ENCODE data around the gene PPTC7. TPM values are rescaled to one million over a fixed set of nuclear protein-coding genes. Genes with fewer than 3 reads are reported as not detected.

The PPTC7 gene
- total and polyA plus RNA-seq, 2 of the 13 experiments (the other 11 are each of a cell fraction or from before 2014, with no cell fraction given), result 4.8 to 12.3 TPM

DNA sequence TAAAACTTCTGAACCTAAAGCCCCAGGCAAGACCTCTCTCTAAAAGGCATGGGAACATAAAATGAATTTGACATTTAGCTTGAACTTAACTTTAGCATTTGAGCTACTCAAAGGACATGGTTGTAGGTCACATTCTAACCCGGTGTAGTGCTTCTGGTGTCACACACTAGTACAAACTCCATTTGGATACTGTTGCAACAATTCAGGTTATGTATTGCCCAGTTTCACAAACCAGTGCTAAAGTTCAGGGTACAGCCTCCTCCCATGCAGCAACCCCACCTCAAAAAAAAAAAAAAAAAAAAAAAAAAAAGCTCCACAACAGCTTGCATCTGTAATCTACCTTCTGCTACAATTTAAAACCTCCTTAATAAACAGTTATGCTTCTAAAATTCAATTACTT, 7.8 kb downstream of the PPTC7 start (continued):
- TF ChIP-seq, protein P1, sequence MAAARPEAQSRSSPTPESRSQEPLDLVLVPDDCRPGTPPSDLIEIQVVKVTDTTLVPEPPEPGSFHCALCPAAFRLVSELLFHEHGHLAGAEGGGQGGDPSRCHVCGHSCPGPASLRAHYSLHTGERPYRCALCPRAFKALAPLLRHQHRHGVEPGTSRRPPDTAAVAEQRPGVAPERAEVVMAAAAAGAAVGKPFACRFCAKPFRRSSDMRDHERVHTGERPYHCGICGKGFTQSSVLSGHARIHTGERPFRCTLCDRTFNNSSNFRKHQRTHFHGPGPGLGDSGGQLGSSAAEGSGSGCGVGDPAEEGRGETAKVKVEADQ (CRISPR knock-in tag; IDR thresholded peaks at IDR 0.05; ENCODE audit: borderline replicate concordance), result 0 out of 2 replicates have a peak, but pooled peaks have one; percentile 57
- peak; percentile 69 for TF ChIP-seq HOXA3 (CRISPR knock-in tag; IDR thresholded peaks at IDR 0.05)
- peak; percentile 52; the same call in 1 of the 2 replicates for TF ChIP-seq ZMYM4 (CRISPR knock-in tag; IDR thresholded peaks at IDR 0.05)
- TF ChIP-seq, protein P2, sequence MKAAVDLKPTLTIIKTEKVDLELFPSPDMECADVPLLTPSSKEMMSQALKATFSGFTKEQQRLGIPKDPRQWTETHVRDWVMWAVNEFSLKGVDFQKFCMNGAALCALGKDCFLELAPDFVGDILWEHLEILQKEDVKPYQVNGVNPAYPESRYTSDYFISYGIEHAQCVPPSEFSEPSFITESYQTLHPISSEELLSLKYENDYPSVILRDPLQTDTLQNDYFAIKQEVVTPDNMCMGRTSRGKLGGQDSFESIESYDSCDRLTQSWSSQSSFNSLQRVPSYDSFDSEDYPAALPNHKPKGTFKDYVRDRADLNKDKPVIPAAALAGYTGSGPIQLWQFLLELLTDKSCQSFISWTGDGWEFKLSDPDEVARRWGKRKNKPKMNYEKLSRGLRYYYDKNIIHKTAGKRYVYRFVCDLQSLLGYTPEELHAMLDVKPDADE (CRISPR knock-in tag; IDR thresholded peaks at IDR 0.05), result no peak
- TF ChIP-seq JUNB (CRISPR knock-in tag; IDR thresholded peaks at IDR 0.05; ENCODE audit: borderline replicate concordance), result no peak
- no peak for TF ChIP-seq PRMT3 (CRISPR knock-in tag; IDR thresholded peaks at IDR 0.05; ENCODE audit: borderline replicate concordance, low read depth)
- no peak for TF ChIP-seq ZNF234 (CRISPR knock-in tag; conservative IDR thresholded peaks at IDR 0.05)
- 0 out of 2 replicates have a peak, but pooled peaks have one; percentile 24 for TF ChIP-seq ZNF205 (CRISPR knock-in tag; IDR thresholded peaks at IDR 0.05)
- TF ChIP-seq, protein P3, sequence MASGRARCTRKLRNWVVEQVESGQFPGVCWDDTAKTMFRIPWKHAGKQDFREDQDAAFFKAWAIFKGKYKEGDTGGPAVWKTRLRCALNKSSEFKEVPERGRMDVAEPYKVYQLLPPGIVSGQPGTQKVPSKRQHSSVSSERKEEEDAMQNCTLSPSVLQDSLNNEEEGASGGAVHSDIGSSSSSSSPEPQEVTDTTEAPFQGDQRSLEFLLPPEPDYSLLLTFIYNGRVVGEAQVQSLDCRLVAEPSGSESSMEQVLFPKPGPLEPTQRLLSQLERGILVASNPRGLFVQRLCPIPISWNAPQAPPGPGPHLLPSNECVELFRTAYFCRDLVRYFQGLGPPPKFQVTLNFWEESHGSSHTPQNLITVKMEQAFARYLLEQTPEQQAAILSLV (CRISPR knock-in tag; IDR thresholded peaks at IDR 0.05; ENCODE audit: borderline replicate concordance), result no peak
- TF ChIP-seq, protein P4, sequence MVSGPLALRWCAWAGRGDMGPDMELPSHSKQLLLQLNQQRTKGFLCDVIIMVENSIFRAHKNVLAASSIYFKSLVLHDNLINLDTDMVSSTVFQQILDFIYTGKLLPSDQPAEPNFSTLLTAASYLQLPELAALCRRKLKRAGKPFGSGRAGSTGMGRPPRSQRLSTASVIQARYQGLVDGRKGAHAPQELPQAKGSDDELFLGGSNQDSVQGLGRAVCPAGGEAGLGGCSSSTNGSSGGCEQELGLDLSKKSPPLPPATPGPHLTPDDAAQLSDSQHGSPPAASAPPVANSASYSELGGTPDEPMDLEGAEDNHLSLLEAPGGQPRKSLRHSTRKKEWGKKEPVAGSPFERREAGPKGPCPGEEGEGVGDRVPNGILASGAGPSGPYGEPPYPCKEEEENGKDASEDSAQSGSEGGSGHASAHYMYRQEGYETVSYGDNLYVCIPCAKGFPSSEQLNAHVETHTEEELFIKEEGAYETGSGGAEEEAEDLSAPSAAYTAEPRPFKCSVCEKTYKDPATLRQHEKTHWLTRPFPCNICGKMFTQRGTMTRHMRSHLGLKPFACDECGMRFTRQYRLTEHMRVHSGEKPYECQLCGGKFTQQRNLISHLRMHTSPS (CRISPR knock-in tag; IDR thresholded peaks at IDR 0.05; ENCODE audit: low read depth), result no peak
- no peak for TF ChIP-seq RBAK (CRISPR knock-in tag; IDR thresholded peaks at IDR 0.05)
- TF ChIP-seq NONO (IDR thresholded peaks at IDR 0.05), result no peak
- TF ChIP-seq NONO (CRISPR knock-in tag; conservative IDR thresholded peaks at IDR 0.05), result 0 out of 2 replicates have a peak, but pooled peaks have one; percentile 22
- TF ChIP-seq, protein P5, sequence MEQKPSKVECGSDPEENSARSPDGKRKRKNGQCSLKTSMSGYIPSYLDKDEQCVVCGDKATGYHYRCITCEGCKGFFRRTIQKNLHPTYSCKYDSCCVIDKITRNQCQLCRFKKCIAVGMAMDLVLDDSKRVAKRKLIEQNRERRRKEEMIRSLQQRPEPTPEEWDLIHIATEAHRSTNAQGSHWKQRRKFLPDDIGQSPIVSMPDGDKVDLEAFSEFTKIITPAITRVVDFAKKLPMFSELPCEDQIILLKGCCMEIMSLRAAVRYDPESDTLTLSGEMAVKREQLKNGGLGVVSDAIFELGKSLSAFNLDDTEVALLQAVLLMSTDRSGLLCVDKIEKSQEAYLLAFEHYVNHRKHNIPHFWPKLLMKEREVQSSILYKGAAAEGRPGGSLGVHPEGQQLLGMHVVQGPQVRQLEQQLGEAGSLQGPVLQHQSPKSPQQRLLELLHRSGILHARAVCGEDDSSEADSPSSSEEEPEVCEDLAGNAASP (CRISPR knock-in tag; IDR thresholded peaks at IDR 0.05; ENCODE audit: borderline replicate concordance), result peak; percentile 89; the same call in 1 of the 2 replicates
- no peak for TF ChIP-seq ZNF782 (CRISPR knock-in tag; IDR thresholded peaks at IDR 0.05; ENCODE audit: borderline replicate concordance)
- no peak for TF ChIP-seq ZNF75D (CRISPR knock-in tag; IDR thresholded peaks at IDR 0.05; ENCODE audit: borderline replicate concordance)
- TF ChIP-seq ZNF703 (CRISPR knock-in tag; IDR thresholded peaks at IDR 0.05; ENCODE audit: borderline replicate concordance), result no peak
- TF ChIP-seq SMARCC2 (IDR thresholded peaks at IDR 0.05), result peak; percentile 9; the same call in 1 of the 2 replicates
- TF ChIP-seq KMT2A (CRISPR knock-in tag; IDR thresholded peaks at IDR 0.05), result peak; percentile 63; the same call in 1 of the 2 replicates
- TF ChIP-seq ZNF329 (CRISPR knock-in tag; IDR thresholded peaks at IDR 0.05; ENCODE audit: low read depth), result no peak
- peak; percentile 9; the same call in 1 of the 2 replicates for TF ChIP-seq STAG1 (CRISPR knock-in tag; IDR thresholded peaks at IDR 0.05)
- TF ChIP-seq, protein P6, sequence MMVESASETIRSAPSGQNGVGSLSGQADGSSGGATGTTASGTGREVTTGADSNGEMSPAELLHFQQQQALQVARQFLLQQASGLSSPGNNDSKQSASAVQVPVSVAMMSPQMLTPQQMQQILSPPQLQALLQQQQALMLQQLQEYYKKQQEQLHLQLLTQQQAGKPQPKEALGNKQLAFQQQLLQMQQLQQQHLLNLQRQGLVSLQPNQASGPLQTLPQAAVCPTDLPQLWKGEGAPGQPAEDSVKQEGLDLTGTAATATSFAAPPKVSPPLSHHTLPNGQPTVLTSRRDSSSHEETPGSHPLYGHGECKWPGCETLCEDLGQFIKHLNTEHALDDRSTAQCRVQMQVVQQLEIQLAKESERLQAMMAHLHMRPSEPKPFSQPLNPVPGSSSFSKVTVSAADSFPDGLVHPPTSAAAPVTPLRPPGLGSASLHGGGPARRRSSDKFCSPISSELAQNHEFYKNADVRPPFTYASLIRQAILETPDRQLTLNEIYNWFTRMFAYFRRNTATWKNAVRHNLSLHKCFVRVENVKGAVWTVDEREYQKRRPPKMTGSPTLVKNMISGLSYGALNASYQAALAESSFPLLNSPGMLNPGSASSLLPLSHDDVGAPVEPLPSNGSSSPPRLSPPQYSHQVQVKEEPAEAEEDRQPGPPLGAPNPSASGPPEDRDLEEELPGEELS (CRISPR knock-in tag; IDR thresholded peaks at IDR 0.05), result peak; percentile 82
